ENCODE measurements around the gene ZNF791.
A peak's percentile ranks its signal among the peaks of the same experiment; 100 is the strongest.
"Not testable (repeated sequence)": the region's sequence is repeated elsewhere in the genome, so short reads cannot be mapped to it uniquely, and the experiment has no call there.

ZNF791 gene

DNA sequence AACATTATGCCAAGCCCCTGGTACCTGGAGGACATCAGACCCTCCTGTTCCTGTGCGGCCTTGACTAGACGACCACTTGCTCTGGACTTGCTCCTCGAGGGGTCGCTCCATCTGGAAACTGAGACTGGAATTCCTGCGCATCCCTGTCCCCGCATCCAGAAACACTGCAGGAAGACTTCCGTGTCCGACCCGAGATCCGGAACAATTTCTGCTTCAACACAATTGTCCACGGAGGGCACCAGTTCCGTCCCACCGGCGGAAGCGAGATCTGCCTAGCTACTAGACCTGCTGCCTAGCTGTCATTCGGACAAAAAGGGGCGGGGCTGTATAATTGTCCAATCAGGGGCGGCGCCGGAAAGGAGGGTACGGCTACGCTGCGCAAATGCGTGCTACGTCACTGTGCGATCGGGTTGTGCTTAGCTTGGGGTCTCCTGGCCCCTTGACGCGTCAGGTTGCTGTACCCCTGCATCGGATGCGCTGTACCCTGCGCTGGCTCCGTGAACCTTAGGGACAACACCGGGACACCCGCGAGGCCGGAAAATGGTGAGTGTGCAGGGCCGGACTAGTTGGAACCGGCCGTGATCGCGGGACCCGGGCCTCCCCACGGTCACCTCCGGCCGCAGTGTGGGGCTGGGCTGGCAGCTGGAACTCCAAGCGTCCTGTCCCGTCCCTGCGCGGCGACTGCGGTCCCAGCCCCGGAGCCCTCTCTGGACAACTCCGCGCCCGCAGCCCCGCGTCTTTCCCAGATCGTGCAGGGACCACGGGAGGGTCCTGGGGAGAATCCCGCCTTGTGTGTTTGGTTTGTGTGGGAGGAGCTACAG lies at the start of gene ZNF791, which contains the start of gene ZNF490:
ZNF791 (plus strand) TSS at position 381 of the 821 bp plus-strand sequence; CDS start at position 541, 160 bp downstream.
ZNF490 (minus strand) TSS at position 274 of the 821 bp plus-strand sequence; CDS start at position 141, 133 bp downstream.
- no peak for TF ChIP-seq CTCF (IDR thresholded peaks at IDR 0.05; ENCODE audit: extremely low read depth, missing control alignments)
- peak; percentile 96 for DNase-seq (ENCODE audit: low spot score)

GRCh38 chr19:12564016-12564664 lies 46.6 kb upstream of the ZNF791 start:
- peak; percentile 99 for TF ChIP-seq CTCF (IDR thresholded peaks at IDR 0.05; ENCODE audit: extremely low read depth, missing control alignments)
- peak; percentile 92 for DNase-seq (ENCODE audit: low spot score)

DNA sequence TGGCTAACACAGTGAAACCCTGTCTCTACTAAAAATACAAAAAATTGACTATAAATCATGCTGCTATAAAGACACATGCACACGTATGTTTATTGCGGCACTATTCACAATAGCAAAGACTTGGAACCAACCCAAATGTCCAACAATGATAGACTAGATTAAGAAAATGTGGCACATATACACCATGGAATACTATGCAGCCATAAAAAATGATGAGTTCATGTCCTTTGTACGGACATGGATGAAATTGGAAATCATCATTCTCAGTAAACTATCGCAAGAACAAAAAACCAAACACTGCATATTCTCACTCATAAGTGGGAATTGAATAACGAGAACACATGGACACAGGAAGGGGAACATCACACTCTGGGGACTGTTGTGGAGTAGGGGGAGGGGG lies 44.3 kb upstream of the ZNF791 start:
- not testable (repeated sequence) for DNase-seq (ENCODE audit: low spot score)

GRCh38 chr19:12567951-12568350 lies 42.8 kb upstream of the ZNF791 start:
- no peak for DNase-seq (ENCODE audit: low spot score)
- no peak for TF ChIP-seq CTCF (IDR thresholded peaks at IDR 0.05; ENCODE audit: extremely low read depth, missing control alignments)

DNA sequence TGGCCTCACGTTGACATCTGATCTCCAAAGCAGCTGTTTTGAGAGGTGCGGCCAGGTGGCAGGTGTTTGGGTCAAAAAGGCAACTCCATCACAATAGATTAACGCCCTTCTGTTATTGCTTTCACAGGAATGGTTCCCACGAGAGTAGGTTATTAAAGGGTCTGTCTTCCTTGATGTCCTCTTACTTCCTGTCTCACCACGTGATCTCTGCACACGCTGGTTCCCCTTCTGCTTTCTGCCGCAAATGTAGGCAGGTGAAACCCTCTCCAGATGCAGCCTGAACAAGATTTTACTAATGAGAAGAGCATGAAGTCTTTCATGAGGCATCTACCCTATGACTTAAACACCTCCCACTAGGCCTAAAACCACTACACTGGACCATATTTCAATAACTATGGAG lies 36.7 kb upstream of the ZNF791 start:
- TF ChIP-seq CTCF (IDR thresholded peaks at IDR 0.05; ENCODE audit: extremely low read depth, missing control alignments): no peak
- DNase-seq (ENCODE audit: low spot score): peak; percentile 54

DNA sequence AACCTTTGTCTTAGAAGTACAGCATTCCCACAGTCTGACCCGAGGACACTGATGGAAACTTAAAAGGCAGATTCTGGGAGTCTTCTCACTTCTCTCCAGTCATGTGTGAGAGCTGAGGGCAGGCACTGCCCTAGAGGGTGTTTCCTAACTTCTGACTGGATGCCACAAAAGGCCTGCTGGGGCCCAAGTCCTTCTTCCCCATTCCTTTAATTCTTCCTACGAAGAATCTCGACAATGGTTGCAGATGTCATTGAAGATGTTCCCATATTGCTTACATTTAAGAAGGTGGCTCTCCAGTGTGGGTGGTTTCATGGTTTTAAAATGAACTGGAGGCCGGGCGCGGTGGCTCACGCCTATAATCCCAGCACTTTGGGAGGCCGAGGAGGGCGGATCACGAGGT lies 32.1 kb upstream of the ZNF791 start:
- DNase-seq (ENCODE audit: low spot score): no peak
- no peak for TF ChIP-seq CTCF (IDR thresholded peaks at IDR 0.05; ENCODE audit: extremely low read depth, missing control alignments)

DNA sequence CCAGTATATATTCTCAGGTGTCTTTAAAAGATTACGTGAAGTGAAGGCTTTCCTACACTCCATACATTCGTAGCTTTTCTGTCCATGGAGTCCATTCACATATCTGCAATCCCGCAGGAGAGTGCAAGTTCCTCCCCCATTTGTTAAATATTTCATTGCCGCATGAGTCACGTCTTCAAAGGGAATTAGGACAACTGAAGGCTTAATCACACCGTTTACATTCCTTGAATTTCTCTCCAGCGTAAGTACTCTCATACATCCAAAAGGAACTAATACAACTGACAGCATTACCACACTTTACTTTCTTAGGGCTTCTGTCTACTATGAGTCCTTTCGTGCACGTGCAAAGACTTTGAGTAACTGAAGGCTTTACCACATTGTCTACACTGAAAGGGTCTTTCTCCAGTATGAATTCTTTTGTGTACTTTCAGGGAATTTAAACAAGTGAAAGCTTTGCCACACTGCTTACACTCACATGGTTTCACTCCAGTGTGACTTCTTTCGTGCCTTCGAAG lies 30.5 kb upstream of the ZNF791 start:
- DNase-seq (ENCODE audit: low spot score): no peak
- TF ChIP-seq CTCF (IDR thresholded peaks at IDR 0.05; ENCODE audit: extremely low read depth, missing control alignments): no peak

All from GM20000 (cell line).